DMS153 treated with DMSO at 0.1 percent for 48 hours (cell line): ENCODE results near the gene CACNA1E.

ENCODE experiments used
- DNase-seq: peaks from one replicate; lab custom pipeline; 2025; ENCODE audit not compliant: unreplicated experiment; lab: John Stamatoyannopoulos, UW

CACNA1E gene

DNA sequence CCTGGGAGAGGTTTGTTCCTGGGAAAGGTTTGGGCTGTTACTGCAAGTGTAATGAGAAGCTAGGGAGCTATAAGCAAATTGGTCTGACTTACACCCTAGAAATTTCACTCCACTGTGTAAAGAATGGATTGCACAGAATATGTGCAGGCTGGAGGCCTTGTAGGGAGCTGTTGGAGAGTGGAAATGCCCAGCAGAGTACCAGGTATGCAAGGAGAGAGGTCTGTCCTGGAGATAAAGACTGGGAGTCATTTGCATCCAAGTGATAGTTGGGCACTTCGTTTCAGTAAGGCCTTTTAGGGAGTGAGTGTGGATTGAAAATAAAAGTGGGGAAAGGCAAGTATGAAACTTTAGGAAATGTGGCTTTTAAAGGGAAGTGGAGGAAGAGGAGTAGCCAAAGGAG lies 75.8 kb downstream of the CACNA1E start:
- no peak for DNase-seq

DNA sequence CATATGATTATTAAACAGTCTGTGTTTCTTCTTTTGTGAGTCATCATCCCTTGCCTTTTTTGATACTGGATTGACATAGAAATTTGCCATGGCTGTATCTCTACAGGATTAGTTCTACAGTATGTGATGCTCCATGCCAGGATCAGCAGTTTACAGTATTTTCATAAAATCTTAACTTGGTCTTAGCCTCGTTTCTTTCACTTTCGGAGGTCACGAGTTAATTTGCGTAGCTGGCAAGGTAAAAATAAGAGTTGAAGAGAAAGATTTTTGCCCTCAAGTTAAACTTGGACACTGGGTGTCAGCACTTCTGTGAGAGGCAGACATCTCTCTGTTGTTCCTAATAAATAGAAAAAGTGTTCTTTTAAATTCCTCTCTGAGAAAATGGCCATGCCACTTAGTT lies 79.1 kb downstream of the CACNA1E start:
- DNase-seq = no peak

GRCh38 chr1:181568736-181569135 lies 85.4 kb downstream of the CACNA1E start:
- no peak for DNase-seq

DNA sequence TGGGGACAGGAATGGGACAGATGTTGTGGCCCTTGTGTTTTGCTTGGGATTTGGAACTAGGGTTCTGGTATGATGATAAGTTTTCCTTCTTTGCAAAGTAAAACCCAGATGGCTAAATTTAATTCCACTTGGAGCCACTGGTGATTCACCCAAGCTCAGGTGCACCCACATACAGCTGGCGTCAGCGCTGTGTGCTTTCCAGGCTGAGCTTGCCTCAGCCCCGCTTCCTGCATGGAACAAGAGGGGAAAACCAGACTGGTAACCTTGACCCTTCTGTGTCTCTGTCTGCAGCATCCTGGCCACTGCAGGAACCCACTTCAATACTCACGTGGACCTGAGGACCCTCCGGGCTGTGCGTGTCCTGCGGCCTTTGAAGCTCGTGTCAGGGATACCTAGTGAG lies 94.2 kb downstream of the CACNA1E start:
- no peak for DNase-seq

DNA sequence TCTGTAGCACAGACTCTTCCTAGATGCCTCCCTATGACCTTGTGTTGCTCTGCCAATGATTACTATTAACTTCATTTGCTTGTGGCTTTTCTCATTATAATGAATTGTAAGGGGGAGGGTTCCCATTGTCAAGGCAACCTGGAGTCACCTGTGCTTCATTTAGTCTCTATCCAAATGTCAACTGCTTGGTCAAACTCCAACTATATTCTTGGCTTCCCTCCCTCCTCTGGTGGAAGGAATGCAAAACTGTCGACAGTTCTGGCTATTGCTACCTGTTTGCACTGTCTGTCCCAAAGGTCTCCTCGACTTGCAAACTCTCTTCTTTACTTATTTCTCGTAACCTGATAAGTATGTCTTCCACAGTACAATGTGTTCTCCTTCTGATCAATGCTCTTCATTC lies 100.3 kb downstream of the CACNA1E start:
- no peak for DNase-seq

DNA sequence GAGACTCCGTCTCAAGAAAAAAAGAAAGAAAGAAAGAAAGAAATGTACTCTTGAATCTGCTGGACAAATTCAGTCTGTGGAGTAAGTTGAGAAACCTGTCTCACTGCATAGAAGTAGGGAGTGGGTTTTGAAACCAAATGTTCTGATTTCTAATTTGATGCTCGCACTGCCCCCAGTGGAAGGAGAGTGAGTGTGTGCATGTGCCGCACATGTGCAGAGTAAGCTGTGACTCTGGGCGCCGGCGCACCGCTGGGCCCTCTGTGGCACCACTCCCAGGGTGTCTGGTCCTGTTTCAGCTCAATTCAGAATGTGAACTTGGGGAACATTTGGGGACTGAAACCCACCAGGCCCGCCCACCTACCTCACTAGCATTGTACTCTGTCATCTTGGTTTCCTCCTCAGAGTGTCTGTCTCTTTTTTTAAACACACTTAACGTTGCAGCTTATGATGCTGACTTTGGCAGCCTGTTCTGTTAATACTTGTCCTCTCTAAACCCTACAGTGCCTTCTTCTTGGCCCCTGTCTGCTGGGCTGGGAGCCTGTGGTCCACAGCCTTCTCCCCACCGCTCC lies 104.6 kb downstream of the CACNA1E start:
- no peak for DNase-seq

DNA sequence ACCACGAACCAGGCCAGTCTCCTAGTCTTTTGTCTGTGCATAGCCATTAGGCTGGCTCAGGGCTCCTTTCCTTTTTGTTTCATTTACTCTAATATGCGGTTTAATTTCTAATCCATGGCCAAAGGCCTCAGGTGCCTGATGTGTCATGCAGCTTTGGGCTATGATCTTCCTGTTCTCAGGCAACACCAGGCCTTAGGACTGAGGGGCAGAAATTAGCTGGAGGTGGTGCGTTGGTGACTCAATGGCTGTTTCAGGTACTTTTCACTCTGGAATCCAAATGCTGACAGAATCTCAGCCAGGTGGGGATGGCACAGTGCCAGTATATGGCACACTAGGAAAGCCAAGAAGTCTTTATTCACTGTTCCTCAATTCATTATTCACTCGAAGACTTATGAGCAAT lies 105.3 kb downstream of the CACNA1E start:
- DNase-seq = no peak

GRCh38 chr1:181592255-181592859 lies 109.0 kb downstream of the CACNA1E start:
- DNase-seq = no peak

- no peak for DNase-seq
Measured at GRCh38 chr1:181593042-181593441, 109.7 kb downstream of the CACNA1E start.

DNA sequence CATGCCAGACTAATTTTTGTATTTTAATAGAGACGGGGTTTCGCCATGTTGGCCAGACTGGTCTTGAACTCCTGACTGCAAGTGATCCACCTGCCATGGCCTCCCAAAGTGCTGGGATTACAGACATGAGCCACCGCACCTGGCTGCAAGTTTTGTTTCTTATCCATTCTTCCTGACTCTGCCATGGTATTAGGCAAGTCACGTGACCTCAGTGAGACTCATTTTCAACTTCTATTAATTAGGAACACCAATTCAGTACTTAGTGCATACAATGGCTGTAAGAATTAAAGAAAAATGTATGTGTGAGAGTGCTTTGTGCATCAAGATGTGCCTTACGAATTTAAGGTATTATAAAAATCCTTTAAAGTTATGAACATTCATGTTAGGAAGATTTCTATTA lies 111.2 kb downstream of the CACNA1E start:
- DNase-seq = no peak

DNA sequence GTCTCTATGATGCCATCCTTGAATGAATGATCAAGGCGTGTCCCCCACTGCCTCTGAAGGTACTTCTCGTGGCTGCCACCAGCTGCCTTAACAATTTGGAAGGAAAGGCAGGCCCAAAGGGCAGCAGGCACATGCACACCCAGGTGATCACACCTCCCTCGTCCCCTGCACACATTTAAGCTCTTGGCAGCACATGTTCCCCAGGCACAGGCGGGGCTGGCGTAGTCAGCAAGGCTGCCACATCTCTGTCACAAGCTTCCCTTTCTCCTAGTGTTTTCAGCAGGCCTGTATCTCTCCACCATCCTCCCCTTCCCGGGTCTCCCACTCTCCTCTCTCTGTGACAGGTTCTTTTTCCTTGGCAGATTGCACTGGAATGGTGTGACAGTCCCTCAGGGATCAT lies 111.9 kb downstream of the CACNA1E start:
- no peak for DNase-seq

GRCh38 chr1:181601186-181601950 lies 118.1 kb downstream of the CACNA1E start:
- no peak for DNase-seq

DNA sequence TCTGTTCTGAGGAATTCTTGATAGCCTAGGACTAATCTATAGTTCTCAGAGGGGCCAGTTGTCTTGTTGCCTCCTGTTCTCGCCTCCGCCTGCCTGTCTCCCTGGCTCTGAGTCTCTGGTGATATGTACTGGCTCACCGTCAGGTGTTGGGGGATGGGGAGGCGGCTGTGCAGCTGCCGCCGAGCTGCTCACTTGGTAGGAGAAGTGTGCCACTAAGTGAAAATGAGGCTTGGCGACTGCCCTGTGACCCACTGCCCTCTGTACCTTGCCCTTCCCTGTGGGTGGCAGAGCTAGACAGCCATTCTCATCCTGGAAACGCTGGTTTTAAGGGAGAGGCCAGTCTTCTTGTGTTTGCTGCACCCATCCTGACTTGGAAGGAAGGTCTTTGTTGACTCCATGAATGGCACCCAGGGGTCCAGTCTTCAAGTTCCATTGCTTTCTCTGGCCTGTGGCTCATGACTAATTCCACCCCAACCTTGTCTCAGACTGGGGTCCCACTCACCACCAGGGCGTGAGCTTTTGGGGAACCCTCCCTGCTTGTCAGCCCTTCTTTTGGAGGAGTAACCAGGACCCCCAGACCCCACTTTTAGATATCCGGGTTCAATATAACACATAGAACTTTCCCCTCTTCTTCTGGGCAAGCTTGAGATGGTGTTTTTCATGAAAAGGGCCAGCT lies 120.6 kb downstream of the CACNA1E start:
- DNase-seq = no peak

GRCh38 chr1:181604482-181605249 lies 121.3 kb downstream of the CACNA1E start:
- no peak for DNase-seq

- DNase-seq = no peak
Measured at GRCh38 chr1:181607524-181607923, 124.2 kb downstream of the CACNA1E start.

- DNase-seq = no peak
Measured at GRCh38 chr1:181608386-181608785, 125.1 kb downstream of the CACNA1E start.

DNA sequence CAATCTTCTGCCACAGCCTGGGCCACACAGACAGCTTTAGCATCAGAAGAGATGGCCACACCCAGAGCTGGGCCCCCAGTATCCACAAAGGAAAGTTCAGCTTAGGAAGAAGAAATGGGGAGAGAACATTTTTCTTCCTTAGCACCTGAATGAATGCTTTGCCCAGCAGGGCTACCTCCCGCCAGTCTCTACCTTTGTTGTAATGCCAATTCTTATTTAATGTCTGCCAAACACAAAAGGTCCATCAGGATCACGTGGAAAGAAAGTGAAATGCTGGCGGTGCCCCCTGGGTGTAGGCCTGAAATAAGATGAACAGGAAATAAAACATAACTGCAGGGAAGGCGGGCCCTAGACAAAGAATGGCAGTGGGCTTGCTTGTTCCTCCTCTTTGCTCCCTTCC lies 125.6 kb downstream of the CACNA1E start:
- no peak for DNase-seq

DNA sequence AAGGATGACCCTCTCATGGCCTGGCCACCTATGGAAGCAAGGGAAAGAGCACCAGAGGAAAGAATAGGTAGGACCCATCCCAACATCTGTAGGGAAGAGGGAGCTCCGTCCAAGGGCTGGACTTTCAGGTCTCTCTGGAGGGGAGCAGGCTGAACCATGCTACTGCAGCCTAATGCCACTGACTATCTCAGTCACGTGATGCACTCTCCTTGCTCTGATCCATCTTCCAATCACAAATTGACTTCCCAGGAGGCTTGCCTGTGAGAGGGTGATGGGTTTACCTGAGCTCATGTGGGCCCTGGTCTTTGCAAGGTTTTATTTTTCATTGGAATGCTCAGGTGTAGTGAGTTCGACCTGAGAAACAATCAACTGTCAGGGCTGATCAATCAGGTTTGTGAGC lies 128.8 kb downstream of the CACNA1E start:
- DNase-seq = no peak

DNA sequence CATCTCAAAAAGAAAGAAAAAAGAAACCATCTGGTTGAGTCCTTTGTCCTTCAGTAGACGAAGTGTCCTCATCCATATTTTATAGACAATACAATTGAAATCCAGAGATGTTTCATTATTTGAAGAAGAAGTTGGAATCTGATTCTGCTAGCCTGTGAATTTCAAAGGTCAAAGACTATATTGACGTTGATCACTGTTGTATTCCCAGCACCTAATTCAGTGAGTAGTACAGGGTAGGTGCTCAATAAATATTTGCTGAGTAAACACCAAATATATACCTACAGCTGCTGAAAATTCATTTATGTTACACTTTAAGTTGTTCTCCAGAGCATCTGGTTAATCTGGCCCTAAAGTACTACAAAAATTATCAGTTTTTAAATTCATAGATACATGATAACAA lies 135.2 kb downstream of the CACNA1E start:
- DNase-seq = no peak

GRCh38 chr1:181620183-181620582 lies 136.9 kb downstream of the CACNA1E start:
- no peak for DNase-seq

DNA sequence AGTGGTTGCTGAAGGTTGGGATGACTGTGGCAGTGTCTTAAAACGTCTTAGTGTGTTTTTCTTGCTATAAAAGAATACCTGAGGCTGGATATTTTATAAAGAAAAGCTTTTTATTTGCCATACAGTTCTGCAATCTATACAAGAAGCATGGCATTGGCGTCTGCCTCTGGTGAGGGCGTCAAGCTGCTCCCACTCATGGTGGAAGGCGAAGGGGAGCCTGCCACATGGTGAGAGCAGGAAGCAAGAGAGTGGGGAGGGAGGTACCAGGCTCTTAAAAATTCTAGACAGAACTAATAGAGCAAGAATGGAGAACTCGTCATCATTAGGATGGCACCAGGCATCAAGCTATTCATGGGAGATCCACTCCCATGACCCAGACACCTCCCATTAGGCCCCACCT lies 140.5 kb downstream of the CACNA1E start:
- no peak for DNase-seq
